EL (cell line): ENCODE data around the gene PRKCE.

Source experiments
- DNase-seq: peaks from one replicate; pipeline ENCODE4 v3.0.0-alpha.2; 2016

The PRKCE gene

DNA sequence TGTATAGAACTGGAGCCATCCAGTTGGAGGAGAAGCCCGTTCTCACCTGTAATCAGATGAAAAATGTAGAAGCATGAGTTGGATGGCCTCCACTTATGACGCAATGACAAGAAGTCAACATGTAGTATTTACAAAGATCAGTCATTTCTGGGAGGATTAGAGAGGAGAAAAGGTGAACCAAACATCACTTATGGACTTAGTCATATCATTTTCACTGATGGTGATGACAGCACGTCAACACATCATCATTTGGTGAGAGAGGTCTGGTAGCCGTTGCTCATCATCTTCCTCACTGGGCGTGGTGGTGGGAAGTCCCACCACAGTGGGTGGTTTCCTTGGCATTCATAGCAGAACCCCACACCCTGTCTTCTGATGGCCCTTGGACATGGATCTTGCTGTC is 381.5 kb downstream of the PRKCE start:
- DNase-seq: no peak

DNA sequence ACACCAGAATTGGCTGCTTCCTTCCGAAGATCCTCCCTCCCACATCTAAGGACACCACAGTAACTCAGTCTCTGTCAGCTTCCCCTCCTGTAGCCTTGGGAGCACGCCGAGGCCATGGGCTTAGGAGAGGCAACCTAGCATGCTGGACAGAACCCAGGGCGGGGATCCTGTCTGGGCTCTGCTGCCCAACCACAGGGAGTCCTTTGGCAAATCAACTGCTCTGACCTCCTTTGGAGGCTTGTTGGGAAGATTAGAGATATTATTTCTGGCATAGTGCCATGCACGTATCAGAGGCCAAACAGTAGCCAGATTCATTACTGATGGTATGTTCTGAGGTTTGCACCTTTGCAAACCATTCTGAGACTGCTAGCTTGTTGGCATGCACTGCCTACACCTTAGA is 383.1 kb downstream of the PRKCE start:
- no peak for DNase-seq

DNA sequence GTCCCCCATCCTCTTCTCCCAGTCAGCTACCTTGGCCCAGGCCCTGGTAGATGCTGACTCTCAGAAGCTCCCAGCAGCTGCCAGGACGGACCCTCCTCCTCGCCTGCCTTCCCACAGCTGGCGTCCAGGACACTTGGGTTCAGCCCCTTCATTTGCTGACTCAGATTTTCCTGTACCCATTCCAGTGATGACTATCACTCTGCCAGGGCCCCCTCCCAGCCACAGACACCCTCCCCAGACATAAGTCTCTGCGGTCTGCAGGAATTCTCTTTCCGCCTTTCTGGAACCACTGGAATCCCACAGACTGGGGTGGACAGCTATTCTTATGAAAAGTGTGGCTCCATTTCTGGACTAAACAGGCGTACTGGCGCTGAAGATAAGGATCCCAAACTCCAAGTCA is 385.5 kb downstream of the PRKCE start:
- DNase-seq: peak; percentile 81

GRCh38 chr2:46039543-46040303 is 388.2 kb downstream of the PRKCE start:
- DNase-seq: no peak

DNA sequence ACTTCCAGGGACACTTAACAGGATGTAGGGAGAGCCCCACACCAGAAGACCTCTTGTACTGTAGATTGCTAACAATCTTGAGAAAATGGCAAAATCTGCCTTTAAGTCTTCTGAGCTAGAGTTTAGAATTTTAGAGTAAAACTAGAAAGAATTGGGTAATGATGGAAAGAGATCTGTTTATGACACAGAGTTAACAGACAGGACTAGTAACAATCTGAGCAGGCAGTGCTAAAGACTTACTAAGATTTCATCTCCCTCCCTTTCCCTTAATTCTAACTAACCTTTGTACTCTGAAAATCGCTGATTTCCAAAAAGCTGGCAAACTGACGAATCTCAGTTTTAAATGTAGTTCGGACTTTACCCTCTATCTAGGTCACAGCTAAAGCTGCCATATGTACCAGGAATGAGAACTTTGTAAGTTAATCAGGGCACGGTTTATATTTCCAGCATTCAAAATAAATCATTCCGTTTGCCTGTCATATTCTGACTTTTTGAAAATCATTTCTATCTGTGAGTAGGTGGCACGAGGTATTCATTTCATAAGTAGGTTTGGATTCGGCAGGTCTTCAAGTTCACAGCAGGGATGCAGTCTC is 389.2 kb downstream of the PRKCE start:
- no peak for DNase-seq

- no peak for DNase-seq
Observed at GRCh38 chr2:46041434-46041833, 390.0 kb downstream of the PRKCE start.

GRCh38 chr2:46042207-46042637 is 390.7 kb downstream of the PRKCE start:
- no peak for DNase-seq

DNA sequence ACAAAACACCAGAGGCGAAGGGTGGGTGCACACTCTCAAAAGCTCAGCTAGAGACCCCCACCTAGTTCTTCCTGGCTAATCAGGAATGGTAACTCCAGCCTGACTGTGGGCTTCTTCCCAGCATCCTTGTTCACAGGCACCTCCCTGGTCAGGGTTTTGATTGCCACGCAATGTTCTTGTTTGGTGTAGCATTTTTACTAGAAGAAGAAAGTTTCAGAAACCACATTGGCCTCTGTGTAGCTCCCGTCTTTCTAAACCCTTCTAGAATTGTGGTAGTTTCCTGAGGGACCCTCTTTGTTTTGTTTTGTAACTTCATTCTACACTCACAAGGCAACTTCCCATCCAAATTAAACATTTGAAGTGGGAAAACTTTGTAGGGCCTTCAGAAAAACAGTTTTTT is 391.2 kb downstream of the PRKCE start:
- DNase-seq: no peak

- DNase-seq: no peak
Observed at GRCh38 chr2:46045888-46046287, 394.4 kb downstream of the PRKCE start.

- no peak for DNase-seq
Observed at GRCh38 chr2:46047290-46047689, 395.8 kb downstream of the PRKCE start.

DNA sequence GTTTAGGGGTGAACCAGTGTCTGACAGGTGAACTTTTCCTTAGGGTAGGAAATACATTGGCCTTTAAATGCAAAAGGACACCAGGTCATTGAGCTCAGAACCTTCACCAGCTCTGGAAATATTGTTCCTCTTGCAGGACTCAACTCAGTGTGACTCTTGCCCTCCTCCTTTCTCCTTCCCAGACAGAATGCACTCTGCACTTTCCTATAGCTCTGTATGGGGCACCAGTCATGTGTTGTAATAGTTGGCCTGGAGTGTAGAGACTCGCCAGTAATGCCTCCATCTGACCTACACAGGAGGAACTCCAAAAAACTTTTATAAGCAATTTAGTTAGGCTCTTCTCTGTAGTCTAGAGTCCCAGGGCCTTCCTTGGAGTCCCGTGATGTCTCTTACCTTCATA is 397.2 kb downstream of the PRKCE start:
- DNase-seq: no peak

GRCh38 chr2:46050027-46050426 is 398.6 kb downstream of the PRKCE start:
- DNase-seq: no peak

- no peak for DNase-seq
Observed at GRCh38 chr2:46050489-46050888, 399.0 kb downstream of the PRKCE start.

GRCh38 chr2:46051085-46051484 is 399.6 kb downstream of the PRKCE start:
- no peak for DNase-seq

GRCh38 chr2:46053564-46053963 is 402.1 kb downstream of the PRKCE start:
- DNase-seq: no peak

DNA sequence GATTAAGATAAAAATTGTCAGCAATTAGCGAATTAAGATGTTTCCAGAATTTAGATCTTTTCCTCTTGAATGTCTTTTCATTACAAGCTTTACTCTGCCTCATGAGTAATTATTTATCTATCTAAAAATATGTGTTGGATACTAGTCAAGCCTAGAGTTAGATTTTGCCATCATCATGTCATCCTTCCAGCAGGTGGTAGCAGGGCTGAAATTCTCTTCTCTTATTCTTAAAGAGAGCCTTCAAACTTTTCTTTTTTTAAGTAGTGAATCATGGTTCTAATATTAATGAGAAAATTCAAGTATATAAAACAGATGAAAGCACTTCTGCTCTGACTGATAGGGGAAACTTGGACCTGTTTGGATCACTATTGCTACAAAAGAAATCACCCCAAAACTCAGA is 405.1 kb downstream of the PRKCE start:
- no peak for DNase-seq

- no peak for DNase-seq
Observed at GRCh38 chr2:46058140-46058539, 406.7 kb downstream of the PRKCE start.

DNA sequence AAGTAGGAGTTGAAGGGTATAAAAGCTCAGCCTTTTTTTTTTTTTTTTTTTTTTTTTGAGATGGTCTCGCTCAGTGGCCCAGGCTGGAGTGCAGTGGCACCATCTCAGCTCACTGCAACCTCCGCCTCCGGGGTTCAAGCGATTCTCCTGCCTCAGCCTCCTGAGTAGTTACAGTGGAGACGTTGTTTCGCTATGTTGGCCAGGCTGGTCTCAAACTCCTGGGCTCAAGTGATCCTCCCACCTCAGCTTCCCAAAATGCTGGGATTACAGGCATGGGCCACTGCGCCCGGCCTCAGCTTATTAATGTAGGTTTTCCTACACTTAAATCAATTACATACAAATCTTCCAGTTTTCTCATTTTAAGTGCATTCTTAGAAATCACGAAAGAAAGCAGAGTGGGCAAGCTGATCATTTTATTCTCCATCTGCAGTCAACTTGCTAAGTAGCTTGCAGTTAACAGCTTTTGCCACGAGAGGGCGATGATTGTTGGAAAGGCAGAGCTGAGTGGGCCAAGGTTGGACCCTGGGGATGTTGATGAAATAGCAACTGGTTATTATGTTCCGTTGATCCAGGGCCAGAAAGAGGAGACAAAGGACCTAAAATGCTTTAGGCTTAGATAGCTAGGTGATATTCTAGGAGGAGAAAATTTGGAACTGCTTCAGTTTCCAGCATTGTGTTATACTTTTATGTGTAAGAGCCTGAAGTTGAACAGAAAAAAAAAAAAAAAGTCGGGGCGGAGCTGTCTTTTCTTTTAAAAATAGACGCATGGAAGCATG is 411.4 kb downstream of the PRKCE start:
- DNase-seq: peak; percentile 84

- no peak for DNase-seq
Observed at GRCh38 chr2:46064396-46064795, 412.9 kb downstream of the PRKCE start.

DNA sequence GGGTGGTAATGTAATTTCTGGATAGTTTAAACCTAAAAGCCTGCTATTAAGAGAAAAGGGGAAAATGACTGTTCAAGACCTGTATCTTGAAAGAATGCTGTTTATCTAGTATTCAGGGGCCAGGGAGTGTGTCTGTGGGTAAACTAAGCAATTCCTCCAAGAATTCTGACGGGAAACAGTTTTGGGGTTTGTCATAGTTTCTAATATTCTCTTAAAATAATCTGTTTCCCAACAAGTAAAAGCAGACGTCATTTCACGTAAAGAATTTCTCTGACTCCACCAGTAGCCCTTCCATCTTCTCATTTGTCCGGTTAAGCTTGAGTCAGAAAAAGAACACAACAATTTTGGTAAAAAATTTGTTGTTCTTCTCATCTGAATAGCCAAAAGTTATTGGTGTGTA is 413.7 kb downstream of the PRKCE start:
- peak; percentile 58 for DNase-seq

- DNase-seq: peak; percentile 51
Observed at GRCh38 chr2:46066116-46066515, 414.6 kb downstream of the PRKCE start.

DNA sequence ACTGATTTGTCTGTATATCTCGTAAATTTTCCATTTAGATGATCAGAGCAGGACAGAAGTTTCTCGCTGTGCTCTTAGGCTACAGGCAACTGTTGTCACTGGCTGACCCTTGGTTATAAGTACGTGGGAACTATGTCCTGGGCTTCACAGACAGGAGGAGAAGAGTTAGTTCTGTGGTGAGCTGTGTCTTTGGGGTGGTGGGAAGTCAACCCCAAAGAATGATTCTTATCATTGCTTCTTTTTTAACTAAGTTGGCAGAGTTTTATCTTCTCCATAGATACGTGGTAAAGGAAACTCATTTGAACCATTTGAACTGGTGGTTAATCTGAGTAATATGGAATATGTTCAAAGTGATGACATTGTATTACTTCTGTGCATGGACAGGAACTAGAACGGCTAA is 415.1 kb downstream of the PRKCE start:
- DNase-seq: peak; percentile 47

- DNase-seq: no peak
Observed at GRCh38 chr2:46067062-46067461, 415.6 kb downstream of the PRKCE start.
